Mesodermal cell (in vitro differentiated cells): Measurements from ENCODE around the gene RHOBTB3.
A peak's percentile ranks its signal among the peaks of the same experiment; 100 is the strongest.

ENCODE experiments used
- H3K27ac ChIP-seq: 2 replicates; pipeline ENCODE4 v1.7.0; 2013; ENCODE audit warnings: mild to moderate bottlenecking, low read depth, low read length, moderate library complexity; ENCODE audit not compliant: severe bottlenecking
- H3K36me3 ChIP-seq: 2 replicates; pipeline ENCODE4 v1.7.1; 2013; ENCODE audit warnings: mild to moderate bottlenecking, low read length, moderate library complexity; ENCODE audit not compliant: control insufficient read depth, insufficient read depth
- H3K4me1 ChIP-seq: one replicate; pipeline ENCODE4 v1.7.1; 2013; ENCODE audit warnings: mild to moderate bottlenecking, low read length; ENCODE audit not compliant: insufficient read depth, control insufficient read depth, poor library complexity, severe bottlenecking
- H3K4me3 ChIP-seq: 2 replicates; pipeline ENCODE4 v1.7.0; 2013; ENCODE audit warnings: low read length, control low read depth, mild to moderate bottlenecking; ENCODE audit not compliant: insufficient read depth, poor library complexity, severe bottlenecking; ENCODE audit errors: extremely low read depth
- H3K9me3 ChIP-seq: 2 replicates; pipeline ENCODE4 v1.7.1; 2013; ENCODE audit warnings: mild to moderate bottlenecking, low read length, moderate library complexity; ENCODE audit not compliant: control insufficient read depth
- WGBS, 2 experiments: methylation state at CpG; one replicate each; pipeline ENCODE4 v1.1.5; 2013; ENCODE audit warnings: missing lambda C conversion rate in 2 of 2; ENCODE audit not compliant: insufficient coverage in 2 of 2; 5-methylcytosine and 5-hydroxymethylcytosine counted together

Gene RHOBTB3

GRCh38 chr5:95725937-95726810 lies 5.0 kb upstream of the RHOBTB3 start:
- WGBS, 2 experiments: 78 to 80% methylated on average over 2 to 3 of the region's 4 CpGs
- H3K27ac ChIP-seq: no peak overlapping the region

GRCh38 chr5:95726811-95727763 lies 4.0 kb upstream of the RHOBTB3 start:
- WGBS, 2 experiments: 60 to 75% methylated on average over 1 of the region's 5 CpGs
- H3K27ac ChIP-seq: no peak overlapping the region
- H3K9me3 ChIP-seq: no peaks in the 10 kb centered on the region
- peaks cover 44% of the 10 kb centered on the region for H3K4me1 ChIP-seq
- H3K4me3 ChIP-seq: no peak overlapping the region
- no peaks in the 10 kb centered on the region for H3K36me3 ChIP-seq

More at GRCh38 chr5:95725937-95726810, 5.0 kb upstream of the RHOBTB3 start:
- Histone ChIP-seq H3K36me3 (no peaks in the 10 kb centered on the region), H3K4me3 (no peak overlapping the region), H3K9me3 (no peaks in the 10 kb centered on the region), H3K4me1 (peaks cover 44% of the 10 kb centered on the region)

- Histone ChIP-seq H3K9me3 (no peaks in the 10 kb centered on the region), H3K4me3 (no peak overlapping the region), H3K4me1 (peaks cover 44% of the 10 kb centered on the region), H3K27ac (no peak overlapping the region), H3K36me3 (no peaks in the 10 kb centered on the region)
- WGBS, 2 experiments: 100% methylated on average over 1 to 2 of the region's 2 CpGs
Measured at GRCh38 chr5:95727764-95728191, 3.4 kb upstream of the RHOBTB3 start.

- Histone ChIP-seq H3K36me3 (peaks cover 3% of the 10 kb centered on the region), H3K27ac (no peak overlapping the region), H3K4me3 (no peak overlapping the region), H3K4me1 (peaks cover 37% of the 10 kb centered on the region), H3K9me3 (no peaks in the 10 kb centered on the region)
- 79 to 80% methylated on average over 2 of the region's 3 CpGs for WGBS, 2 experiments
Measured at GRCh38 chr5:95728494-95729114, 2.5 kb upstream of the RHOBTB3 start.

GRCh38 chr5:95729115-95730010 lies 1.8 kb upstream of the RHOBTB3 start:
- H3K4me1 ChIP-seq: peaks cover 41% of the 10 kb centered on the region
- no peak overlapping the region for H3K27ac ChIP-seq
- peaks cover 6% of the 10 kb centered on the region for H3K36me3 ChIP-seq
- no peaks in the 10 kb centered on the region for H3K9me3 ChIP-seq
- WGBS, 2 experiments: 95 to 100% methylated on average over 5 to 6 of the region's 8 CpGs
- H3K4me3 ChIP-seq: no peak overlapping the region

GRCh38 chr5:95730011-95730700 lies 980 bp upstream of the RHOBTB3 start:
- Histone ChIP-seq H3K4me1 (peaks cover 42% of the 10 kb centered on the region), H3K9me3 (no peaks in the 10 kb centered on the region), H3K27ac (peak overlapping the region; percentile 94), H3K36me3 (peaks cover 11% of the 10 kb centered on the region), H3K4me3 (peak overlapping the region; percentile 76)
- WGBS, 2 experiments: 86% methylated on average over 2 of the region's 11 CpGs; no CpG with 5 or more reads in 1 of the 2 experiments

GRCh38 chr5:95731571-95732554 lies 727 bp downstream of the RHOBTB3 start:
- Histone ChIP-seq H3K36me3 (peaks cover 21% of the 10 kb centered on the region), H3K4me1 (peaks cover 34% of the 10 kb centered on the region)
- WGBS, 2 experiments: 0% methylated on average over 46 to 50 of the region's 64 CpGs

GRCh38 chr5:95733107-95733665 lies 2.0 kb downstream of the RHOBTB3 start:
- Histone ChIP-seq H3K36me3 (peaks cover 34% of the 10 kb centered on the region), H3K4me1 (peaks cover 29% of the 10 kb centered on the region), H3K9me3 (no peaks in the 10 kb centered on the region), H3K4me3 (peak overlapping the region; percentile 30), H3K27ac (no peak overlapping the region)
- 95 to 96% methylated on average over 2 to 4 of the region's 9 CpGs for WGBS, 2 experiments

More at GRCh38 chr5:95731571-95732554, 727 bp downstream of the RHOBTB3 start:
- Histone ChIP-seq H3K27ac (peak overlapping the region; percentile 94), H3K9me3 (no peaks in the 10 kb centered on the region), H3K4me3 (peak overlapping the region; percentile 76)
